GM23338 (cell line): ENCODE results near the gene TBC1D9B. TPM values are rescaled to one million over a fixed set of nuclear protein-coding genes. Genes with fewer than 3 reads are reported as not detected.

Source experiments
- ATAC-seq: fragments of 200-7000 bp; cut with Tn5 transposase; 3 replicates; pipeline ENCODE4 v1.9.1; 2020
- DNase-seq: peaks from one replicate; pipeline ENCODE4 v3.0.0-alpha.2; 2015; ENCODE audit warnings: low spot score
- H2AFZ ChIP-seq: fragments of 200-600 bp; sonication (generic); 2 replicates; pipeline ENCODE4 v1.8.0; 2016; ENCODE audit warnings: antibody characterized with exemption, mild to moderate bottlenecking, moderate library complexity
- H3F3A ChIP-seq: fragments of 200-600 bp; sonication (generic); replicated peaks from 2 replicates; pipeline ENCODE4 v1.8.0; 2017; ENCODE audit warnings: antibody characterized with exemption, mixed run types, low read depth
- H3K27ac ChIP-seq: fragments of 200-600 bp; sonication (generic); 2 replicates; pipeline ENCODE4 v1.6.1; 2016; ENCODE audit warnings: low read depth
- H3K27me3 ChIP-seq: fragments of 200-600 bp; sonication (generic); 2 replicates; pipeline ENCODE4 v1.8.0; 2016; ENCODE audit warnings: mild to moderate bottlenecking, mixed run types, moderate library complexity; ENCODE audit not compliant: insufficient read depth
- H3K36me3 ChIP-seq: fragments of 200-600 bp; sonication (generic); 2 replicates; pipeline ENCODE4 v1.8.0; 2016; ENCODE audit warnings: mild to moderate bottlenecking; ENCODE audit not compliant: insufficient read depth
- H3K4me1 ChIP-seq: fragments of 200-600 bp; sonication (generic); 2 replicates; pipeline ENCODE4 v1.8.0; 2016; ENCODE audit warnings: mild to moderate bottlenecking, moderate library complexity; ENCODE audit not compliant: insufficient read depth
- H3K4me2 ChIP-seq: fragments of 200-600 bp; sonication (generic); 2 replicates; pipeline ENCODE4 v1.7.1; 2017; ENCODE audit warnings: mixed run types
- H3K4me3 ChIP-seq: fragments of 200-600 bp; sonication (generic); 2 replicates; pipeline ENCODE4 v1.6.1; 2016; ENCODE audit warnings: mixed run types
- H3K79me2 ChIP-seq: fragments of 200-600 bp; sonication (generic); replicated peaks from 2 replicates; pipeline ENCODE4 v1.8.0; 2017; ENCODE audit warnings: mild to moderate bottlenecking; ENCODE audit not compliant: insufficient read depth
- H3K9me2 ChIP-seq: fragments of 200-600 bp; sonication (generic); 2 replicates; pipeline ENCODE4 v1.8.0; 2017; ENCODE audit not compliant: insufficient read depth
- H4K20me1 ChIP-seq: fragments of 200-600 bp; sonication (generic); replicated peaks from 2 replicates; pipeline ENCODE4 v1.8.0; 2017; ENCODE audit warnings: mild to moderate bottlenecking; ENCODE audit not compliant: insufficient read depth
- H3K27ac Mint-ChIP-seq: 2 replicates; pipeline ENCODE4 v1.8.0; 2020; ENCODE audit warnings: inconsistent platforms, mild to moderate bottlenecking, moderate library complexity, mixed read lengths
- H3K27me3 Mint-ChIP-seq: 3 replicates; pipeline ENCODE4 v1.8.0; 2022; ENCODE audit warnings: low read depth, mild to moderate bottlenecking, moderate library complexity, mixed read lengths, inconsistent platforms; ENCODE audit not compliant: insufficient read depth, poor library complexity
- H3K36me3 Mint-ChIP-seq: 3 replicates; pipeline ENCODE4 v1.8.0; 2021; ENCODE audit warnings: low read depth, mild to moderate bottlenecking, inconsistent platforms, moderate library complexity, mixed read lengths
- H3K4me1 Mint-ChIP-seq: 3 replicates; pipeline ENCODE4 v1.8.0; 2020; ENCODE audit warnings: mild to moderate bottlenecking, inconsistent platforms, mixed read lengths
- H3K4me3 Mint-ChIP-seq: 3 replicates; pipeline ENCODE4 v1.8.0; 2021; ENCODE audit warnings: moderate library complexity, mild to moderate bottlenecking, inconsistent platforms, mixed read lengths
- H3K9me3 Mint-ChIP-seq: 3 replicates; pipeline ENCODE4 v1.8.0; 2020; ENCODE audit warnings: moderate library complexity, mild to moderate bottlenecking, inconsistent platforms, mixed read lengths
- EZH2 ChIP-seq: fragments of 200-600 bp; sonication (generic); IDR thresholded peaks from one replicate; pipeline ENCODE4 v1.8.0; 2017; ENCODE audit warnings: antibody characterized with exemption, mild to moderate bottlenecking, low read depth; ENCODE audit not compliant: unreplicated experiment
- JUNB ChIP-seq: IDR thresholded peaks from one replicate; pipeline ENCODE4 v1.6.1; 2016; ENCODE audit warnings: antibody characterized with exemption; ENCODE audit not compliant: unreplicated experiment
- POLR2AphosphoS5 ChIP-seq: IDR thresholded peaks from 2 replicates; pipeline ENCODE4 v1.6.1; 2016; ENCODE audit warnings: antibody characterized with exemption, low read depth
- STAT1 ChIP-seq: IDR thresholded peaks from one replicate; pipeline ENCODE4 v1.6.1; 2016; ENCODE audit warnings: antibody characterized with exemption; ENCODE audit not compliant: unreplicated experiment
- ZNF114 ChIP-seq: fragments of 250-450 bp; sonication (Bioruptor Pico); IDR thresholded peaks from 2 replicates; pipeline ENCODE4 v1.5.0; 2020; ENCODE audit warnings: mild to moderate bottlenecking, moderate library complexity
- polyA plus RNA-seq: library from polyadenylated mRNA; unstranded; fragments of >200 nt; fragmentation: Nextera tagmentation; extraction: Ambion mirVana; gene quantifications from 2 replicates; pipeline ENCODE4 v1.2.1, GENCODE V29; 2016
- total RNA-seq: library from RNA; depleted of rRNA; stranded (reverse); fragments of >200 nt; shearing (Covaris generic); gene quantifications from 2 replicates; pipeline ENCODE4 v1.2.3, GENCODE V29; 2014
- TF ChIP-seq, protein P1 (sequence below): fragments of 250-450 bp; sonication (Bioruptor Pico); IDR thresholded peaks from 2 replicates; pipeline ENCODE4 v1.5.0; 2020; ENCODE audit warnings: mild to moderate bottlenecking, moderate library complexity
- TF ChIP-seq, protein P2 (sequence below): IDR thresholded peaks from 2 replicates; pipeline ENCODE4 v1.6.1; 2016; ENCODE audit warnings: antibody characterized with exemption
- TF ChIP-seq, protein P3 (sequence below): IDR thresholded peaks from one replicate; pipeline ENCODE4 v1.6.1; 2018; ENCODE audit warnings: antibody characterized with exemption; ENCODE audit not compliant: unreplicated experiment

The TBC1D9B gene
- total and polyA plus RNA-seq, 2 experiments from 2014 or later = 19.0 to 38.0 TPM

- no peak overlapping the region for H2AFZ ChIP-seq
- peaks cover 20% of the 10 kb centered on the region for H3K27me3 Mint-ChIP-seq
- H3K27ac Mint-ChIP-seq = peak overlapping the region; percentile 78
- peaks cover 24% of the 10 kb centered on the region for H4K20me1 ChIP-seq
- H3K36me3 ChIP-seq = peaks cover 41% of the 10 kb centered on the region
- peaks cover 100% of the 10 kb centered on the region for H3K36me3 Mint-ChIP-seq
- TF ChIP-seq, protein P1, sequence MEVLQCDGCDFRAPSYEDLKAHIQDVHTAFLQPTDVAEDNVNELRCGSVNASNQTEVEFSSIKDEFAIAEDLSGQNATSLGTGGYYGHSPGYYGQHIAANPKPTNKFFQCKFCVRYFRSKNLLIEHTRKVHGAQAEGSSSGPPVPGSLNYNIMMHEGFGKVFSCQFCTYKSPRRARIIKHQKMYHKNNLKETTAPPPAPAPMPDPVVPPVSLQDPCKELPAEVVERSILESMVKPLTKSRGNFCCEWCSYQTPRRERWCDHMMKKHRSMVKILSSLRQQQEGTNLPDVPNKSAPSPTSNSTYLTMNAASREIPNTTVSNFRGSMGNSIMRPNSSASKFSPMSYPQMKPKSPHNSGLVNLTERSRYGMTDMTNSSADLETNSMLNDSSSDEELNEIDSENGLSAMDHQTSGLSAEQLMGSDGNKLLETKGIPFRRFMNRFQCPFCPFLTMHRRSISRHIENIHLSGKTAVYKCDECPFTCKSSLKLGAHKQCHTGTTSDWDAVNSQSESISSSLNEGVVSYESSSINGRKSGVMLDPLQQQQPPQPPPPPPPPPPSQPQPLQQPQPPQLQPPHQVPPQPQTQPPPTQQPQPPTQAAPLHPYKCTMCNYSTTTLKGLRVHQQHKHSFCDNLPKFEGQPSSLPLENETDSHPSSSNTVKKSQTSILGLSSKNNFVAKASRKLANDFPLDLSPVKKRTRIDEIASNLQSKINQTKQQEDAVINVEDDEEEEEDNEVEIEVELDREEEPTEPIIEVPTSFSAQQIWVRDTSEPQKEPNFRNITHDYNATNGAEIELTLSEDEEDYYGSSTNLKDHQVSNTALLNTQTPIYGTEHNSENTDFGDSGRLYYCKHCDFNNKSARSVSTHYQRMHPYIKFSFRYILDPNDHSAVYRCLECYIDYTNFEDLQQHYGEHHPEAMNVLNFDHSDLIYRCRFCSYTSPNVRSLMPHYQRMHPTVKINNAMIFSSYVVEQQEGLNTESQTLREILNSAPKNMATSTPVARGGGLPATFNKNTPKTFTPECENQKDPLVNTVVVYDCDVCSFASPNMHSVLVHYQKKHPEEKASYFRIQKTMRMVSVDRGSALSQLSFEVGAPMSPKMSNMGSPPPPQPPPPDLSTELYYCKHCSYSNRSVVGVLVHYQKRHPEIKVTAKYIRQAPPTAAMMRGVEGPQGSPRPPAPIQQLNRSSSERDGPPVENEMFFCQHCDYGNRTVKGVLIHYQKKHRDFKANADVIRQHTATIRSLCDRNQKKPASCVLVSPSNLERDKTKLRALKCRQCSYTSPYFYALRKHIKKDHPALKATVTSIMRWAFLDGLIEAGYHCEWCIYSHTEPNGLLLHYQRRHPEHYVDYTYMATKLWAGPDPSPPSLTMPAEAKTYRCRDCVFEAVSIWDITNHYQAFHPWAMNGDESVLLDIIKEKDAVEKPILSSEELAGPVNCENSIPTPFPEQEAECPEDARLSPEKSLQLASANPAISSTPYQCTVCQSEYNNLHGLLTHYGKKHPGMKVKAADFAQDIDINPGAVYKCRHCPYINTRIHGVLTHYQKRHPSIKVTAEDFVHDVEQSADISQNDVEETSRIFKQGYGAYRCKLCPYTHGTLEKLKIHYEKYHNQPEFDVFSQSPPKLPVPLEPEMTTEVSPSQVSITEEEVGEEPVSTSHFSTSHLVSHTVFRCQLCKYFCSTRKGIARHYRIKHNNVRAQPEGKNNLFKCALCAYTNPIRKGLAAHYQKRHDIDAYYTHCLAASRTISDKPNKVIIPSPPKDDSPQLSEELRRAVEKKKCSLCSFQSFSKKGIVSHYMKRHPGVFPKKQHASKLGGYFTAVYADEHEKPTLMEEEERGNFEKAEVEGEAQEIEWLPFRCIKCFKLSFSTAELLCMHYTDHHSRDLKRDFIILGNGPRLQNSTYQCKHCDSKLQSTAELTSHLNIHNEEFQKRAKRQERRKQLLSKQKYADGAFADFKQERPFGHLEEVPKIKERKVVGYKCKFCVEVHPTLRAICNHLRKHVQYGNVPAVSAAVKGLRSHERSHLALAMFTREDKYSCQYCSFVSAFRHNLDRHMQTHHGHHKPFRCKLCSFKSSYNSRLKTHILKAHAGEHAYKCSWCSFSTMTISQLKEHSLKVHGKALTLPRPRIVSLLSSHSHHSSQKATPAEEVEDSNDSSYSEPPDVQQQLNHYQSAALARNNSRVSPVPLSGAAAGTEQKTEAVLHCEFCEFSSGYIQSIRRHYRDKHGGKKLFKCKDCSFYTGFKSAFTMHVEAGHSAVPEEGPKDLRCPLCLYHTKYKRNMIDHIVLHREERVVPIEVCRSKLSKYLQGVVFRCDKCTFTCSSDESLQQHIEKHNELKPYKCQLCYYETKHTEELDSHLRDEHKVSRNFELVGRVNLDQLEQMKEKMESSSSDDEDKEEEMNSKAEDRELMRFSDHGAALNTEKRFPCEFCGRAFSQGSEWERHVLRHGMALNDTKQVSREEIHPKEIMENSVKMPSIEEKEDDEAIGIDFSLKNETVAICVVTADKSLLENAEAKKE = no peak
- TF ChIP-seq POLR2AphosphoS5 (no peak; the same call in 1 of the 2 replicates), JUNB (no peak), EZH2 (no peak), STAT1 (no peak), ZNF114 (no peak)
- TF ChIP-seq, protein P2, sequence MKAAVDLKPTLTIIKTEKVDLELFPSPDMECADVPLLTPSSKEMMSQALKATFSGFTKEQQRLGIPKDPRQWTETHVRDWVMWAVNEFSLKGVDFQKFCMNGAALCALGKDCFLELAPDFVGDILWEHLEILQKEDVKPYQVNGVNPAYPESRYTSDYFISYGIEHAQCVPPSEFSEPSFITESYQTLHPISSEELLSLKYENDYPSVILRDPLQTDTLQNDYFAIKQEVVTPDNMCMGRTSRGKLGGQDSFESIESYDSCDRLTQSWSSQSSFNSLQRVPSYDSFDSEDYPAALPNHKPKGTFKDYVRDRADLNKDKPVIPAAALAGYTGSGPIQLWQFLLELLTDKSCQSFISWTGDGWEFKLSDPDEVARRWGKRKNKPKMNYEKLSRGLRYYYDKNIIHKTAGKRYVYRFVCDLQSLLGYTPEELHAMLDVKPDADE = no peak
- TF ChIP-seq, protein P3, sequence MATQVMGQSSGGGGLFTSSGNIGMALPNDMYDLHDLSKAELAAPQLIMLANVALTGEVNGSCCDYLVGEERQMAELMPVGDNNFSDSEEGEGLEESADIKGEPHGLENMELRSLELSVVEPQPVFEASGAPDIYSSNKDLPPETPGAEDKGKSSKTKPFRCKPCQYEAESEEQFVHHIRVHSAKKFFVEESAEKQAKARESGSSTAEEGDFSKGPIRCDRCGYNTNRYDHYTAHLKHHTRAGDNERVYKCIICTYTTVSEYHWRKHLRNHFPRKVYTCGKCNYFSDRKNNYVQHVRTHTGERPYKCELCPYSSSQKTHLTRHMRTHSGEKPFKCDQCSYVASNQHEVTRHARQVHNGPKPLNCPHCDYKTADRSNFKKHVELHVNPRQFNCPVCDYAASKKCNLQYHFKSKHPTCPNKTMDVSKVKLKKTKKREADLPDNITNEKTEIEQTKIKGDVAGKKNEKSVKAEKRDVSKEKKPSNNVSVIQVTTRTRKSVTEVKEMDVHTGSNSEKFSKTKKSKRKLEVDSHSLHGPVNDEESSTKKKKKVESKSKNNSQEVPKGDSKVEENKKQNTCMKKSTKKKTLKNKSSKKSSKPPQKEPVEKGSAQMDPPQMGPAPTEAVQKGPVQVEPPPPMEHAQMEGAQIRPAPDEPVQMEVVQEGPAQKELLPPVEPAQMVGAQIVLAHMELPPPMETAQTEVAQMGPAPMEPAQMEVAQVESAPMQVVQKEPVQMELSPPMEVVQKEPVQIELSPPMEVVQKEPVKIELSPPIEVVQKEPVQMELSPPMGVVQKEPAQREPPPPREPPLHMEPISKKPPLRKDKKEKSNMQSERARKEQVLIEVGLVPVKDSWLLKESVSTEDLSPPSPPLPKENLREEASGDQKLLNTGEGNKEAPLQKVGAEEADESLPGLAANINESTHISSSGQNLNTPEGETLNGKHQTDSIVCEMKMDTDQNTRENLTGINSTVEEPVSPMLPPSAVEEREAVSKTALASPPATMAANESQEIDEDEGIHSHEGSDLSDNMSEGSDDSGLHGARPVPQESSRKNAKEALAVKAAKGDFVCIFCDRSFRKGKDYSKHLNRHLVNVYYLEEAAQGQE = no peak
- peak overlapping the region; percentile 57 for H3K27ac ChIP-seq
- no peaks in the 10 kb centered on the region for H3K27me3 ChIP-seq
- peak overlapping the region; percentile 54; the same call in 1 of the 2 replicates for H3K4me2 ChIP-seq
- no peaks in the 10 kb centered on the region for H3K9me2 ChIP-seq
- no peak overlapping the region for H3K4me3 ChIP-seq
- ATAC-seq (peak; percentile 39), DNase-seq (no peak)
- H3K9me3 Mint-ChIP-seq = peaks cover 4% of the 10 kb centered on the region; the same call in 2 of the 3 replicates
- peaks cover 23% of the 10 kb centered on the region for H3K4me1 ChIP-seq
- H3K4me3 Mint-ChIP-seq = peak overlapping the region; percentile 35; the same call in 1 of the 3 replicates
- H3F3A ChIP-seq = peaks cover 26% of the 10 kb centered on the region
- H3K4me1 Mint-ChIP-seq = peaks cover 24% of the 10 kb centered on the region
- H3K79me2 ChIP-seq = no peaks in the 10 kb centered on the region
Measured at GRCh38 chr5:179828756-179829421, 78.8 kb downstream of the TBC1D9B start.
